HG03159 (cell line): ENCODE results near the gene SCFD2.

ENCODE experiments used
- ATAC-seq: cut with Tn5 transposase; IDR thresholded peaks from one replicate; pipeline ENCODE4 v1.9.1; 2021; ENCODE audit warnings: mild to moderate bottlenecking, moderate library complexity; ENCODE audit not compliant: unreplicated experiment

SCFD2 gene

DNA sequence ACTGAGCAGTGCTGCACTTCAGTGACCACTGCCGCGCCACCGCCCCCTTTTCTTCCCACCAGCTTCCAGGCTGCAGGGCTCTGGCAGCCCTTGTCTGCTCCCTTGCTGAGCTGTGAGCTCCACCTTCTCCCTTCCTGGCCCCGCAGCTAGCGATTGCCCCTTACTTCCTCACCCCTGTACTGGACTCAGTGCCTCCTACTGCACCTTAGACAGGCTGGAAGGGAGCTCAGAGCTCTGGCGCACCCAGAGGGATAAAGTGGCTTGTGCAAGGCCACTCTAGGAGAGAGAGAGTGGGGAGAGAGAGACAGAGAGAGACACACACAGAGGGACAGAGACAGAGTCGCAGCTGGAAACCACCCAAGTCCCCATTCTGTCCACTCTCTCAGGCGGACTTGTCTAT is 497.7 kb downstream of the SCFD2 start:
- ATAC-seq, result no peak

DNA sequence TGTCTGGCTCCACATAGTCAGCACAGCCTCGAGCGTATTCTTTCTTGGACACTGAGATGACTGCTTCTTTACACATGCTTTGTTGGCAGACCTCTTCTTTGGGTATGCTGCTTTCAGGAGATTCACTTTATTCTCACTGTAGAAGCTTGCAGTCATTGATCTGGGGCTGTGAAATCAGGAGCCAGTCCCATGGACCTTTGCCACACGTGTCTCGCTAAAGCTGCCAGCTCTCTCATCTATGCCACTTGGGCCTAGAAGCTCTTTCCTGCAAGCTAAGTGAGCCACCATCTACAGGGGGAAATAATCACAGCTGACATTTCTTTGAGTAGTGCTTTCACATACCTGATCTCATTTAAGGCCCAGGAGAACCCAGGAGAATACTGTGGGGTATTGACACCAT is 498.7 kb downstream of the SCFD2 start:
- ATAC-seq, result no peak

GRCh38 chr4:52866734-52867133 is 499.1 kb downstream of the SCFD2 start:
- ATAC-seq, result no peak

GRCh38 chr4:52865300-52865699 is 500.6 kb downstream of the SCFD2 start:
- no peak for ATAC-seq

GRCh38 chr4:52864793-52865192 is 501.1 kb downstream of the SCFD2 start:
- ATAC-seq, result no peak

GRCh38 chr4:52863324-52863723 is 502.5 kb downstream of the SCFD2 start:
- no peak for ATAC-seq

DNA sequence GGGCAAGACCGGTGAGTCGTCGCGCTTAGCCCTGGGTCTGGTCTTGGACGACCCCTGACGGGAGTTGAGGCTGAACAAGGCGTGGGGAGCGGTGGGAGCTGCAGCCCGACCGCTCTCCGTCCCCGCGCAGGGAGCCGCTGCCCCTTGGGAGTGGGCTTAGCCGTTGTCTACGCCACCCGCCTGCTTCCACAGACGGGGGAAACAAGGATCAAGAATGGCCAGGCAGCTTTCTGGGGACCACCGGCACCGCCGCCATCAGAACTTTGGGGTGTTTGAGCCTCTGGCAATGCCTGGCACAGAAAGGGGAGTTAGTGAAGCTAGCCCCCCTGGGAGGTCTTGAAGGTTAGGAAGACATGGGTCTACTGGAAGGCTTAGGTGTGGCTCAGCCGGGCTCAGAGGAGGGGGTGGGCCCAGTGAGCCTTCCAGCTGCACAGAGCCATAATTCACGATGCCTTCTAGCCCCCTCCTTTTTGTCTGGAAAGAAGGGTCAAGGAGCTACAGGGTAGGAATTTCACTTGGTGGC is 503.2 kb downstream of the SCFD2 start:
- no peak for ATAC-seq

GRCh38 chr4:52861879-52862616 is 503.8 kb downstream of the SCFD2 start, which contains the start of gene RASL11B:
Gene RASL11B, plus strand, starts transcription at chr4:52862317. Its CDS starts 191 bp downstream, at chr4:52862508.
- ATAC-seq, result peak; percentile 98

DNA sequence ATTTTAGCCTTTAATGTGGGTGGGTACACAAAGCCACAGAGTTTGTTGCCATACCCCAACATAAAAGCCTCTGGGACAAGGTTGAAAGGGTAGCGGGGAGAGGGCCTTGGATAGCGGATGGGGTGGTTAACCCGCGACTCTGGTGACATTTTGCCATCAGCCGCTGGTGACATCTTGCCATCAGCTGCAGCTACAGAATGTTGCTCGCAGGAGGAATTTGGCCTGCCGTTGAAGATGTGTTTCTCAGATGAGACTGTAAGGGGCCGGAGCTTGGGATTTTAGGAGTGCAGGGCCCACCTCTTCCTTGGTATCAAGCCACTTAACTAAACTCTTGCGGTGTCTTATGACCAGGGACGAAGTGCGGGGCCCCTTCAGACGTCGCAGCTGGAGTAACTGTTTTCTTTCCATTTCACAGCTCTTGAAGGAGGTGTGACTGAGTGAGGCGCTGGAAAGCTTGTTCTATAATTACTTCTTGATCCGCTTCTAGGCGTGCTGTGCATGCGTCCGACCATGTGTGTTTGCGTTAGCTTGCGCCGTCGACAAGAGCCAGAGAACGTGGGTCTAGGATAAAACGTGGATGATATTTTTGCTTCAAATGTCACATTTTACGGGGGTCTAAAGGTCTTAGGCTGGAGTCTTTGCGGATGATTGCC is 504.6 kb downstream of the SCFD2 start:
- ATAC-seq, result no peak

GRCh38 chr4:52860361-52860760 is 505.5 kb downstream of the SCFD2 start:
- ATAC-seq, result no peak

GRCh38 chr4:52856801-52857200 is 509.1 kb downstream of the SCFD2 start:
- no peak for ATAC-seq

DNA sequence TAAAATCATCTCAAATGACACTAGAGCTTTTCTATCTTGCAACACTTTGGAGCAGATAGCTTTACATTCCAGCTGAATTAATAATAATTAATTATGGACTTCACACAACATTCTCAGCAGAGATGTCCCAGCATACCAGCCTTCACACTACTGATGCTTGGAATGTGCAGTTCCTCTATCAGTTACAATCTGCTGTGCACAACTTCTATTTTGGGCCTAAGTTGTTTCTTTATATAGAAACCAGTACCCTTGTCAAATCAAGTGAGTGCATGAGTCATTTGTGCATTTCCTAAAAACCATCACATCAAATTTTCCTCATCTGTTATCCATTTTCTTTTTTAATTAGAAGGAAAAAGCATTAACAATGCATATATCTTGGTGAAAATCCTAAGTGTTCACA is 512.5 kb downstream of the SCFD2 start:
- no peak for ATAC-seq

GRCh38 chr4:52852711-52853110 is 513.1 kb downstream of the SCFD2 start:
- ATAC-seq, result no peak

DNA sequence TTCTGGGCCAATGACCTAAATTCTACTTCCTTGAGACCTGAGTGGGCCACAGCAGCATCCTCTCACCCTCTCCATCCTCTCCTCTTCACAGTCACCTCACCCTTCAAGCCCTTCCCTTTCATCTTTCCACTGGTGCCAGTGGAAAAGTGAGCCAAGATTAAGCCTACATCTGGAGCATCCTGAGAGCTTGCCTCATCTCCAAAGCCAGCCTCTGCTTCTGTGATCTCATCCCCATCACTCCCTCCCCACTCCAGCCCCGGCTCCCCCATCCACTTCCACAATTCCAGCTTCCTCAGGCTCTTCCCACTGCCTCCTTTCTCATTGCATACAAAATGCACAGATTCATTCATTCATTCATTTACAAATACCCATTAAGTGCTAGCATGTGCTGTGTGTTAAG is 513.8 kb downstream of the SCFD2 start:
- no peak for ATAC-seq

- no peak for ATAC-seq
These were observed 515.3 kb downstream of the SCFD2 start for GRCh38 chr4:52850406-52851124.

DNA sequence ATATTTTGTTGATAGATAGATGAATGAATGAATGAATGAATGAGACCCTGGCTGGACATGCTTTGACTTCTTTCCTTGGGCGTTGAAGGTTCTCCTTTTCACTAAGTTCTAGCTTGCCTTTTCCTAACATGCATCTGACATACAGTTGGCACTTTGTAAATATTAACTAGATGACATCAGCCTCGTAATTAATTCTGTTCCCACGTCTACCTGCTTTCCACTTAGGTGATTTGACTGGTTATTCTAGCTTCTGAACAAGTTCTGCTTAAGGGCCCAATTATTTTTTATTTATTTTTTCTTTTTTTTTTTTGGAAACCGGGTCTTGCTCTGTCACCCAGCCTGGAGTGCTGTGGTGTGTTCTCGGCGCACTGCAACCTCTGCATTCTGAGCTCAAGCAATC is 517.6 kb downstream of the SCFD2 start:
- no peak for ATAC-seq

DNA sequence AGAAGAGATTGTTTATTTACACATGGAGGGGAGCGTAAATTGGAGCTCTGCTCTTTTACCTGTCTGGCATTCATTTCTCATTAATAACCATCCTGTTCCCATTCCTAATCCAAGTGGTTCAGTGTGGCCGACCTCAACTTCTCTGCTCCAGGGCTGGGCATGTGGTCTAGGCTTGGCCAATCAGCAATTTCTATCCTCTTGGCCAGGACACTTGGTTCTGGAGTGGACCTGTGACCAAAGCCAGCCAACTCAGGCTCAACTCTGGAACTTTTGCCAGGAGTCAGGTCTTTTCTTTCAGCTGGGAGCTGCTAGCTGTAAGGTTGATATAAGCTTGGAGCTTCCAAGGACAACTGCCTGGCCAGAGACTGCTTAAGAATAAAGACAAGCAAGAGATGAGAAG is 519.4 kb downstream of the SCFD2 start:
- no peak for ATAC-seq

- no peak for ATAC-seq
These were observed 521.3 kb downstream of the SCFD2 start for GRCh38 chr4:52844596-52844995.

DNA sequence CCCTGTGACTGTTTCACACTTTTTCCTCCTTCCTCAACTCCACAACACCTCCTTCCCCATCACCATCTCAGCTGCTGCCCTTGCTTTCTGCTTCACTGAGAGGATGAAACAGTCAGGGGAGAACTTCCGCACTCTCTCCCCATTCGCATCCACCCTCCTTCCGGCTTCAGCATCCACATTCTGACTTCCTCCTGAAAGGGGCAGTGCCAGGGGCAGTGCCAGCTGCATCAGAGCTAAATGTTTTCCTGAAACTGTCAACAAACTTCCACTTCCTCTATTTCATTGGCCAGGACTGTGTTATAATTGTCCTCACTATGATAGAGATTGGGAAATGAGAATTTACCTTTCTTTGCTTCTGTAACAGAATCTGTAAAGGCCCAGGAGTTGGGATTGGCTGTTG is 521.9 kb downstream of the SCFD2 start:
- no peak for ATAC-seq

GRCh38 chr4:52843351-52843750 is 522.5 kb downstream of the SCFD2 start:
- no peak for ATAC-seq

DNA sequence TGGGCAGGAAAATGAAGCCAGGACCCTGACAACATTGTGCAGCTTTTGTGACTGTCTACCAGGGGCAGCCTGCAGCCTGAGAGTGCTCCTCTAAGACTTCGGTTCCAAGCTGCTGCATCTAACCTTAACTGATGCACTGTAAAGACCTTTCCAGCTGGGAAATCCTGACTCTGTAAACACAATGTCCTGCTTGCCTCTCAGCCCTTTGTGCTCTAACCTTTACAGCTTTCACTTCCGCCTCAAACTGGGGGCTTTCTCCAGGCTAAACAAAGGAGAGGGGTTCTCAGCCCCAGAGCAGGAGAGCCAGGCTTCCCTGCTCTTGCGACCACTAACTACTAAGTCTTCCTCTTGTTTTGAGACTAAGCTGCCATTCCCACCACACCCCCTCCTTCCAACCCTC is 523.1 kb downstream of the SCFD2 start:
- no peak for ATAC-seq
